ENCODE data around the gene PRKAG1.

PRKAG1 gene

DNA sequence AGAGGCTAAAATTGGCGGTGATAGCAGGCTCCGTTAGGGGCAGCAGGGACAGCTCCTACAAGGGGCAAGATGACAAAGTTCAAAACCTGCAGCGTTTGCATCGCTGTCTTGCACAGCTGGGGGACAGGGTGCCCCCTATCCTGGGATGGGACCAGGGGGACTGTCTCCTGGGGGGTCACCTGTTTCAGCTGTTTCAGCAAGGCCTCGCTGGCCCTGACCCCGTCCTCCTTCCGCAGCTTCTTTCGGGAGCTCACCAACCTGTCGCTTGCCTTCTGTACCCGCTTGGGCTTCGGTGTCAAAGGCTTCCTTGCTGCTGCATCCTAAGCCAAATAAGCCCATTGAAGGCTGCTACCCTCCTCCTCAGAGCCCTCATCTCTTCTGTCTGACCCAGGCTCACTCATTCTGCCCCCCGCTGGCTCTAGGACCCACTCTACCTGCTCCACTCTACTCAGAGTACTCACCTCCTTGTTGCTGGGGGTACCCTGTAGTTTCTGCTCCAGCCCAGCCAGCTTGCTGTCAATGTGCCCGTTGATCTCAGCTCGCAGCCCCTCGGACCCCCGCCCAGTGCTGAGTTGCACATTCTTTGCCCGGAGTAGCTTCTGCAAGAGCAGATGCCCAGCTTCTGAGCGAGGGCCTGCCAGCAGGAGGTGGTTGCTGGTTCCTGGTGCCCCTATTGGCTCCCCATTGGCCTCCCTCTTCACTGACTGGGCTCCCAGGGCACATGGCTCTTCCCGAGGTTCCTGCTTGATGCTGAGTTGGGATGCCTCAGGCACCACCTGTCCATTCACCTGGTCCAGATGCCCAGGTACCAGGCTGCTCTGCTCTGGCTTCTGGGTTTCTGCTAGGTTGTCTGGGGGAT is 12.4 kb upstream of the PRKAG1 start:
- CTCF ChIA-PET: interaction anchor here (0.7 to 18.9 kb wide), 11 partner anchors 9 to 178 kb away, joined by 3 to 203 read pairs (median 3); partner anchors contain the start of gene WNT1
- POLR2A ChIA-PET: interaction anchor here (0.6 kb wide), 1 partner anchor 42 kb away, joined by 4 read pairs; no protein-coding TSS in a partner anchor
- no peak for DNase-seq (ENCODE audit: extremely low spot score)
- TF ChIP-seq, protein P1, sequence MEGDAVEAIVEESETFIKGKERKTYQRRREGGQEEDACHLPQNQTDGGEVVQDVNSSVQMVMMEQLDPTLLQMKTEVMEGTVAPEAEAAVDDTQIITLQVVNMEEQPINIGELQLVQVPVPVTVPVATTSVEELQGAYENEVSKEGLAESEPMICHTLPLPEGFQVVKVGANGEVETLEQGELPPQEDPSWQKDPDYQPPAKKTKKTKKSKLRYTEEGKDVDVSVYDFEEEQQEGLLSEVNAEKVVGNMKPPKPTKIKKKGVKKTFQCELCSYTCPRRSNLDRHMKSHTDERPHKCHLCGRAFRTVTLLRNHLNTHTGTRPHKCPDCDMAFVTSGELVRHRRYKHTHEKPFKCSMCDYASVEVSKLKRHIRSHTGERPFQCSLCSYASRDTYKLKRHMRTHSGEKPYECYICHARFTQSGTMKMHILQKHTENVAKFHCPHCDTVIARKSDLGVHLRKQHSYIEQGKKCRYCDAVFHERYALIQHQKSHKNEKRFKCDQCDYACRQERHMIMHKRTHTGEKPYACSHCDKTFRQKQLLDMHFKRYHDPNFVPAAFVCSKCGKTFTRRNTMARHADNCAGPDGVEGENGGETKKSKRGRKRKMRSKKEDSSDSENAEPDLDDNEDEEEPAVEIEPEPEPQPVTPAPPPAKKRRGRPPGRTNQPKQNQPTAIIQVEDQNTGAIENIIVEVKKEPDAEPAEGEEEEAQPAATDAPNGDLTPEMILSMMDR (IDR thresholded peaks at IDR 0.05; ENCODE audit: control extremely low read depth, extremely low read depth, low read depth, missing control alignments): no peak

DNA sequence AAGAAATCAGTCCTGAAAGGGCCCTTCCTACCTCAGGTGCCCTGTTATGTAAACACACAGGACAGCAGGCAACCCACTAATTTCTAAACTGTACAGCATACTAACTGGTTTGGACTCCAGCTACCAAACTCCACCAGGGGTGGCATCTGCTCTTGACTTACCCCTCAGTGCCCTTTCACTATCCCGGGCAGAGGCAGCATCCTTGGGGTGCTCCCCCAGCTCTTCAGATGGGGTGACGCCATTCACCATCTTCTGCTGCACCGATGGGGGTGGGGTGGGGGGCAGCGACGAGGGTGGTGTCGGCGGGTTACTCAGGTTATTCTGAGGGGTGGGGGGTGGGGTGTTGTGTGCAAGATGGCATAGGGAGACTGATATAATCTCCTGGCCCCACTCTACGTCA is 11.5 kb upstream of the PRKAG1 start:
- POLR2A ChIA-PET: interaction anchor here (0.7 to 1.1 kb wide), 2 partner anchors 9 to 34 kb away, joined by 7 to 12 read pairs; no protein-coding TSS in a partner anchor
- DNase-seq (ENCODE audit: extremely low spot score): no peak
- TF ChIP-seq, protein P1 (IDR thresholded peaks at IDR 0.05; ENCODE audit: control extremely low read depth, extremely low read depth, low read depth, missing control alignments): no peak
- CTCF ChIA-PET: interaction anchor here (0.7 to 18.9 kb wide), 11 partner anchors 8 to 58 kb away, joined by 3 to 203 read pairs (median 4); partner anchors contain the start of gene PRKAG1

DNA sequence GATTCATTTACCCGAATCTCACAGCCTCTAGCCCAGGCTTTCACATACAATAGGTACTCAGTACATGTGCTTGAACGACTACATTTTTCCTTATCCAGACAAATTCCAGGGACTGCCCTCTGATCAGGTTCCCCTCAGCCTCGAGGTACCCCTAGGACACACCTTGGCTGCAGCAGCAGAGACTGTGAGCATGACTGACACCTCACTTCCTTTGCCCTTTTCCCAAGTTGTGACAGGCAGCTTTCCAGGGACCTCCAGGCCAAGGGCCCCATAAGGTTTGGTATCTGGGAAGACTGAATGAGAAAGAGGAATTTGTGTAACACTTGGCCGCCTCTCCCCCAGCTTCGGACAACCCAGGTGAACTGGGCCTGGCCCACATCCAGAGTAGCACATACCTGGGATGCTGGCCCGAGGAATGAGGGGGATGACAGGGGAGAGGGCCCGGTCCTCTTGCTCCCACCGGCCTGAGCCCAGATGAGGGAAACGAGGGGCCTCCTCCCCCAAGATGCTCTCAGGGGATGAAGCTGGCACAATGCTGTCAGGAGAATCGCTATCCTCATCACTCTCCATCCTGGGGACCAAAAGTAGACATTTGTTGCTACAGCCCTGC is 10.2 kb upstream of the PRKAG1 start:
- no peak for DNase-seq (ENCODE audit: extremely low spot score)
- TF ChIP-seq, protein P1 (IDR thresholded peaks at IDR 0.05; ENCODE audit: control extremely low read depth, extremely low read depth, low read depth, missing control alignments): no peak
- CTCF ChIA-PET: interaction anchor here (0.9 to 18.9 kb wide), 10 partner anchors 9 to 125 kb away, joined by 3 to 203 read pairs (median 5); a partner anchor contains a TSS
- POLR2A ChIA-PET: interaction anchor here (1.1 kb wide), 1 partner anchor 31 kb away, joined by 3 read pairs; no protein-coding TSS in a partner anchor

DNA sequence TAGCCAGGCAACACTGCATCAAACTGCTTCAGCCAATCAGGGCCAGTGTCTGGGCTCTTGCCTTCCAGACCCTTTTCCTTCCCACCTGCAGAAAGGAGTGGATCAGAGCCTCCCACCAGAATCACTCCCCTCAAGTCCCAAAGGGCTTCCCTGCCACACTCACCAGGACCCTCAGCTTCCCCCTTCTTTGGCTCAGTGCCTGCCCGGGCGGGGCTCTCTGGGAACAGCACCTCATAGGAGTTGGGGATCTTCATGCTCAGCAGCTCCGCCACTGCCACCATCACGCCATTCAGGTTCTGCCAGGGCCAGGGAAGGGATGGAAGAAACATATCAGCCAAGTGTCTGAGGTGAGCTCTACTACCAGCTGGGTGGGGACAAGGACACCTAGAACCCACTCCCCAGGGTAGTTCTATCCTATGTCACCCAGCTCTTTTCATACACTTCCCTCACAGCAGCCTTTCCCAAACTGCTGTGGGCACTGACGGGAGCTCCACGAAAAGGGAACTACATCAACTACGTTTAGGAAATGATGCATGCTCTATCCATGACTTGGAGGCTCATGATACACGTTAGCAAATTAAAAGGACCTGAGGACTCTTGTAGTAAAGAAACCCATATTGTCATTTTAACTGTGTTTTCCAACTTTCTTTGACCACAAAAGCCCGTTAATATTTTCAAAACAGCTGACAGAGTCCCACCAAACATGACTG is 9.4 kb upstream of the PRKAG1 start:
- ChIA-PET CTCF (interaction anchor here (0.7 to 18.9 kb wide), 7 partner anchors 8 to 124 kb away, joined by 3 to 203 read pairs (median 3); a partner anchor contains a TSS), POLR2A (interaction anchor here (1.1 kb wide), 1 partner anchor 30 kb away, joined by 3 read pairs; no protein-coding TSS in a partner anchor)
- DNase-seq (ENCODE audit: extremely low spot score): no peak
- TF ChIP-seq, protein P1 (IDR thresholded peaks at IDR 0.05; ENCODE audit: control extremely low read depth, extremely low read depth, low read depth, missing control alignments): no peak

DNA sequence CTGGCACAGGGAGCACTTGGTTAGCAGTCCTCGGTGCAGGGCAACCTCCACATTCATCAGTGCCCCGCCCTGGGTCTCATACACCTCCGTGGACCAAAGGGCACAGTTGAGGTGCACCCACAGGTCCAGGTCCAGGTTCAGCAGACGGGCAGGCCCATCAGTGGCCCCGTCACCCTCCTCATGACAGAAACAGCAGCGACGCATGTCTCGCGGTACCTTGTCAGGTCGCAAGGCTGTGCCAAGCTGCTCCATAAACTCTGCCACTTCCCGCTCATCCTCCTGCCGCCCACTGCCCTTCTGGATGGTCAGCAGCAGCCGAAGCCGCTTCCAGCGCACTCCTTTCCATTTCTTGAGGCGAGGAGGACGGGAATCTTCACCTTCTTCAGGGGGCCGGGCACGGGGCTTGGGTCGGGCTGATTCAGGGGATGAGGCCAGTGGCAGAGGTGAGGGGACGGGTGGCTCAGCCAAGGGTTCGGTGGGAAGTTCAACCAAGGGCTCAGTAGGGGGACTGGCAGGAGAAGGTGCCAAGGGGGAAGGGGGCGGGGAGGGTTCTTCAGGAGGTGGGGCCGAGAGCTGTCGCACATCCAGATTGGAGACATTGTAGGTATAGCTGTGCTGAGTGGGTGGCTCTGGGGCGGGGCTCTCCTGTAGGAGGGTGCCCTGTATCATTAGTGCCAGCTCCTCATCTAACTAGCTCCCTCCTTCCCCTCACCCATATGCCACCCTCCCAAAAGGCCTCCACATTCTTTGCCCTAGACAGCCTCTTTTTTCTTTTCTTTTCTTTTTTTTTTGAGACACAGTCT is 8.3 kb upstream of the PRKAG1 start:
- TF ChIP-seq, protein P1 (IDR thresholded peaks at IDR 0.05; ENCODE audit: control extremely low read depth, extremely low read depth, low read depth, missing control alignments): no peak
- CTCF ChIA-PET: interaction anchor here (1.1 to 18.9 kb wide), 3 partner anchors 14 to 37 kb away, joined by 3 to 203 read pairs (median 5); no protein-coding TSS in a partner anchor
- POLR2A ChIA-PET: no interaction called here
- no peak for DNase-seq (ENCODE audit: extremely low spot score)

All from GM10248 (cell line).